ENCODE data around the gene TMEM255B.

TMEM255B gene

GRCh38 chr13:113770937-113771336, 11.9 kb downstream of the TMEM255B start:
- Histone ChIP-seq H3K27ac (ENCODE audit: poor library complexity, severe bottlenecking) (peak overlapping the region; percentile 67), H3K9me3 (ENCODE audit: severe bottlenecking) (no peaks in the 10 kb centered on the region), H3K4me1 (ENCODE audit: insufficient read depth, poor library complexity, severe bottlenecking) (peaks cover 17% of the 10 kb centered on the region), H3K4me3 (ENCODE audit: severe bottlenecking) (no peak overlapping the region), H3K27me3 (ENCODE audit: insufficient read depth, poor library complexity, severe bottlenecking) (no peaks in the 10 kb centered on the region), H3K36me3 (ENCODE audit: low read depth) (no peaks in the 10 kb centered on the region; the same call in 1 of the 2 replicates)
- DNase-seq (ENCODE audit: low spot score) = no peak
- TF ChIP-seq CTCF (IDR thresholded peaks at IDR 0.05; ENCODE audit: poor library complexity, severe bottlenecking) = no peak
- no peak for ATAC-seq (ENCODE audit: low read depth)

- H3K27me3 ChIP-seq (ENCODE audit: insufficient read depth, poor library complexity, severe bottlenecking) = no peaks in the 10 kb centered on the region
- H3K4me3 ChIP-seq (ENCODE audit: severe bottlenecking) = no peak overlapping the region
- DNase-seq (ENCODE audit: low spot score) = no peak
- peak overlapping the region; percentile 67 for H3K27ac ChIP-seq (ENCODE audit: poor library complexity, severe bottlenecking)
- H3K4me1 ChIP-seq (ENCODE audit: insufficient read depth, poor library complexity, severe bottlenecking) = peaks cover 17% of the 10 kb centered on the region
- H3K36me3 ChIP-seq (ENCODE audit: low read depth) = no peaks in the 10 kb centered on the region; the same call in 1 of the 2 replicates
- no peak for TF ChIP-seq CTCF (IDR thresholded peaks at IDR 0.05; ENCODE audit: poor library complexity, severe bottlenecking)
- peak; percentile 43; the same call in 2 of the 3 replicates for ATAC-seq (ENCODE audit: low read depth)
- H3K9me3 ChIP-seq (ENCODE audit: severe bottlenecking) = no peaks in the 10 kb centered on the region
Measured at GRCh38 chr13:113771709-113772331, 12.8 kb downstream of the TMEM255B start.

- DNase-seq (ENCODE audit: low spot score) = no peak
Measured at GRCh38 chr13:113774177-113775107, 15.4 kb downstream of the TMEM255B start.

GRCh38 chr13:113775451-113776145, 16.6 kb downstream of the TMEM255B start:
- H3K9me3 ChIP-seq (ENCODE audit: severe bottlenecking) = no peaks in the 10 kb centered on the region
- peaks cover 17% of the 10 kb centered on the region for H3K4me1 ChIP-seq (ENCODE audit: insufficient read depth, poor library complexity, severe bottlenecking)
- H3K4me3 ChIP-seq (ENCODE audit: severe bottlenecking) = no peak overlapping the region
- ATAC-seq (ENCODE audit: low read depth) = no peak
- H3K27me3 ChIP-seq (ENCODE audit: insufficient read depth, poor library complexity, severe bottlenecking) = no peaks in the 10 kb centered on the region
- no peak overlapping the region for H3K27ac ChIP-seq (ENCODE audit: poor library complexity, severe bottlenecking)
- no peak for TF ChIP-seq CTCF (IDR thresholded peaks at IDR 0.05; ENCODE audit: poor library complexity, severe bottlenecking)
- H3K36me3 ChIP-seq (ENCODE audit: low read depth) = no peaks in the 10 kb centered on the region; the same call in 1 of the 2 replicates
- no peak for DNase-seq (ENCODE audit: low spot score)

More at GRCh38 chr13:113774177-113775107, 15.4 kb downstream of the TMEM255B start:
- H3K27me3 ChIP-seq (ENCODE audit: insufficient read depth, poor library complexity, severe bottlenecking) = no peaks in the 10 kb centered on the region
- peak overlapping the region; percentile 39 for H3K27ac ChIP-seq (ENCODE audit: poor library complexity, severe bottlenecking)
- no peak overlapping the region for H3K4me3 ChIP-seq (ENCODE audit: severe bottlenecking)
- no peaks in the 10 kb centered on the region for H3K9me3 ChIP-seq (ENCODE audit: severe bottlenecking)
- no peak for TF ChIP-seq CTCF (IDR thresholded peaks at IDR 0.05; ENCODE audit: poor library complexity, severe bottlenecking)
- peaks cover 17% of the 10 kb centered on the region for H3K4me1 ChIP-seq (ENCODE audit: insufficient read depth, poor library complexity, severe bottlenecking)
- peak; percentile 76 for ATAC-seq (ENCODE audit: low read depth)
- no peaks in the 10 kb centered on the region; the same call in 1 of the 2 replicates for H3K36me3 ChIP-seq (ENCODE audit: low read depth)
